HepG2 (cell line): ENCODE results near the gene GDF9. TPM values are rescaled to one million over a fixed set of nuclear protein-coding genes. Genes with fewer than 3 reads are reported as not detected.

Source experiments
- AHR ChIP-seq: IDR thresholded peaks from 2 replicates; pipeline ENCODE4 v1.6.1; 2018; ENCODE audit warnings: missing genetic modification reagents, missing compliant biosample characterization
- ARNT ChIP-seq: fragments of 450-650 bp; IDR thresholded peaks from 2 replicates; pipeline ENCODE4 v1.6.1; 2017
- ATF4 ChIP-seq, 2 experiments: fragments of 450-650 bp in 1 of 2; sonication (generic) in 1 of 2; formaldehyde crosslinking; IDR thresholded peaks; 2 replicates each; pipeline versions ENCODE4 v1.5.0 to v1.8.0; 2020 to 2022; ENCODE audit warnings: mild to moderate bottlenecking in 1 of 2, missing genetic modification reagents in 1 of 2
- FOXO1 ChIP-seq: sonication (generic); formaldehyde crosslinking; IDR thresholded peaks from 2 replicates; pipeline ENCODE4 v1.4.0; 2020; ENCODE audit warnings: missing genetic modification reagents
- HES4 ChIP-seq: sonication (generic); formaldehyde crosslinking; IDR thresholded peaks from 2 replicates; pipeline ENCODE4 v1.9.0; 2021; ENCODE audit warnings: mild to moderate bottlenecking, missing genetic modification reagents, borderline replicate concordance
- HINFP ChIP-seq: sonication (generic); formaldehyde crosslinking; IDR thresholded peaks from 2 replicates; pipeline ENCODE4 v1.4.0; 2020; ENCODE audit warnings: low read depth, mild to moderate bottlenecking, missing genetic modification reagents
- LCORL ChIP-seq, 2 experiments: fragments of 450-650 bp in 1 of 2; sonication (generic) in 1 of 2; formaldehyde crosslinking in 1 of 2; IDR thresholded peaks; 2 replicates each; pipeline versions ENCODE4 v1.5.0 to v1.6.1; 2017 to 2020; ENCODE audit warnings: antibody characterized with exemption in 1 of 2, missing genetic modification reagents in 1 of 2
- NFATC3 ChIP-seq: sonication (generic); formaldehyde crosslinking; IDR thresholded peaks from 2 replicates; pipeline ENCODE4 v1.5.1; 2020; ENCODE audit warnings: mild to moderate bottlenecking, missing genetic modification reagents
- NR1H2 ChIP-seq: sonication (generic); formaldehyde crosslinking; IDR thresholded peaks from 2 replicates; pipeline ENCODE4 v1.8.1; 2022; ENCODE audit warnings: low read depth, missing genetic modification reagents, borderline replicate concordance
- POLR2AphosphoS2 ChIP-seq: IDR thresholded peaks from 2 replicates; pipeline ENCODE4 v1.6.1; 2011; ENCODE audit warnings: low read depth, low read length, improper control_type of control experiment
- RCOR2 ChIP-seq: IDR thresholded peaks from 2 replicates; pipeline ENCODE4 v1.6.1; 2016; ENCODE audit warnings: missing biosample characterization, missing genetic modification reagents
- SKIL ChIP-seq: sonication (generic); formaldehyde crosslinking; IDR thresholded peaks from 2 replicates; pipeline ENCODE4 v1.8.0; 2022; ENCODE audit warnings: missing genetic modification reagents, mild to moderate bottlenecking, moderate library complexity, borderline replicate concordance
- SP4 ChIP-seq: sonication (generic); formaldehyde crosslinking; IDR thresholded peaks from 2 replicates; pipeline ENCODE4 v1.8.1; 2023; ENCODE audit warnings: mild to moderate bottlenecking, missing genetic modification reagents
- TFAP4 ChIP-seq: sonication (generic); IDR thresholded peaks from 2 replicates; pipeline ENCODE4 v1.6.1; 2016; ENCODE audit warnings: low read depth, borderline replicate concordance
- ZBTB1 ChIP-seq: sonication (generic); formaldehyde crosslinking; IDR thresholded peaks from 2 replicates; pipeline ENCODE4 v1.4.0; 2020; ENCODE audit warnings: missing genetic modification reagents, borderline replicate concordance
- ZEB1 ChIP-seq: IDR thresholded peaks from 2 replicates; pipeline ENCODE4 v1.6.1; 2012; ENCODE audit warnings: mild to moderate bottlenecking, low read depth, inconsistent platforms; ENCODE audit not compliant: insufficient replicate concordance
- ZNF597 ChIP-seq: sonication (generic); formaldehyde crosslinking; IDR thresholded peaks from 2 replicates; pipeline ENCODE4 v1.5.0; 2020; ENCODE audit warnings: missing genetic modification reagents
- ZNF605 ChIP-seq: sonication (generic); formaldehyde crosslinking; IDR thresholded peaks from 2 replicates; pipeline ENCODE4 v1.8.0; 2022; ENCODE audit warnings: mild to moderate bottlenecking, missing genetic modification reagents
- ZNF607 ChIP-seq: sonication (generic); formaldehyde crosslinking; IDR thresholded peaks from 2 replicates; pipeline ENCODE4 v1.5.1; 2020; ENCODE audit warnings: missing genetic modification reagents, mild to moderate bottlenecking, borderline replicate concordance
- ZSCAN21 ChIP-seq: sonication (generic); formaldehyde crosslinking; IDR thresholded peaks from 2 replicates; pipeline ENCODE4 v1.8.0; 2022; ENCODE audit warnings: mild to moderate bottlenecking, missing genetic modification reagents, moderate library complexity, borderline replicate concordance
- polyA plus RNA-seq, 8 experiments: library from polyadenylated mRNA; depleted of rRNA in 3 of 8; stranded (reverse) in 7 of 8; unstranded in 1 of 8; fragments of >200 nt; fragmentation: Illumina TruSeq in 4 of 8; extraction: Trizol in 4 of 8; gene quantifications; 2 replicates each; pipeline versions ENCODE4 v1.2.1 to v1.2.3, GENCODE V29; 2011 to 2016; ENCODE audit warnings: low read depth in 4 of 8, missing spikeins in 1 of 8, mixed read lengths in 1 of 8; ENCODE audit not compliant: insufficient read depth in 1 of 8
- total RNA-seq, 5 experiments: library from RNA; depleted of rRNA; stranded (reverse); fragments of >200 nt; fragmentation: Illumina TruSeq; extraction: Trizol; gene quantifications; 2 replicates each; pipeline ENCODE4 v1.2.3, GENCODE V29; 2016; ENCODE audit warnings: low read depth in 1 of 5

GDF9 gene
- total and polyA plus RNA-seq, 2 of the 13 experiments (the other 11 are each of a cell fraction or from before 2014, with no cell fraction given), result 0.33 to 0.38 TPM

GRCh38 chr5:132866342-132867045 is at the start of gene GDF9, which contains the start of gene UQCRQ (continued):
- TF ChIP-seq ZNF607 (CRISPR knock-in tag) (peak; percentile 75; the same call in 1 of the 2 replicates), NFATC3 (CRISPR knock-in tag) (no peak; the same call in 1 of the 2 replicates), ZNF605 (peak; percentile 87), NR1H2 (CRISPR knock-in tag) (no peak), HINFP (CRISPR knock-in tag) (no peak), TFAP4 (peak; percentile 68; the same call in 1 of the 2 replicates), SKIL (CRISPR knock-in tag) (no peak; the same call in 1 of the 2 replicates), HES4 (peak; percentile 43; the same call in 1 of the 2 replicates), ZEB1 (no peak), POLR2AphosphoS2 (0 out of 2 replicates have a peak, but pooled peaks have one; percentile 53), FOXO1 (CRISPR knock-in tag) (no peak; the same call in none of the 2 replicates), ZBTB1 (CRISPR knock-in tag) (no peak), LCORL (IDR thresholded peaks at IDR 0.05) (no peak), LCORL (CRISPR knock-in tag; IDR thresholded peaks at IDR 0.05) (peak; percentile 92), ZNF597 (CRISPR knock-in tag) (no peak), SP4 (CRISPR knock-in tag) (peak; percentile 86; the same call in 1 of the 2 replicates), ATF4 (CRISPR knock-in tag; IDR thresholded peaks at IDR 0.05) (peak in 1 of 2 experiments; percentile 62; a peak in 1 of 4 replicates), AHR (peak; percentile 10; the same call in 1 of the 2 replicates), ARNT (no peak), RCOR2 (peak; percentile 70), ZSCAN21 (CRISPR knock-in tag) (no peak)
